Nephron (organoid): Measurements from ENCODE around the gene PTCH1.

Source experiments
- H3K27ac Mint-ChIP-seq, 3 experiments: 2 replicates each; pipeline ENCODE4 v1.8.0; 2020; ENCODE audit warnings: mixed read lengths in 3 of 3, mild to moderate bottlenecking in 2 of 3, moderate library complexity in 1 of 3
- H3K27me3 Mint-ChIP-seq: 2 replicates; pipeline ENCODE4 v1.8.0; 2021; ENCODE audit warnings: low read depth, mild to moderate bottlenecking, moderate library complexity, mixed read lengths
- H3K36me3 Mint-ChIP-seq: 2 replicates; pipeline ENCODE4 v1.8.0; 2020; ENCODE audit warnings: low read depth, mixed read lengths
- H3K4me1 Mint-ChIP-seq: 2 replicates; pipeline ENCODE4 v1.8.0; 2020; ENCODE audit warnings: mixed read lengths
- H3K4me3 Mint-ChIP-seq, 3 experiments: 2 replicates each; pipeline ENCODE4 v1.8.0; 2020; ENCODE audit warnings: mild to moderate bottlenecking in 3 of 3, mixed read lengths in 3 of 3, moderate library complexity in 2 of 3
- H3K9me3 Mint-ChIP-seq: 2 replicates; pipeline ENCODE4 v1.8.0; 2020; ENCODE audit warnings: mixed read lengths
- CTCF ChIP-seq, 3 experiments: fragments of 200-600 bp; sonication (generic); IDR thresholded peaks; one replicate each; pipeline ENCODE4 v1.5.0; 2021; ENCODE audit warnings: antibody characterized with exemption in 3 of 3; ENCODE audit not compliant: unreplicated experiment in 3 of 3

The PTCH1 gene

GRCh38 chr9:95529910-95530309 is 13.1 kb upstream of the PTCH1 start:
- no peak for TF ChIP-seq CTCF (IDR thresholded peaks at IDR 0.05; ENCODE audit: unreplicated experiment in 3 of 3)
- Mint-ChIP-seq H3K36me3 (no peaks in the 10 kb centered on the region), H3K4me1 (no peaks in the 10 kb centered on the region), H3K9me3 (peaks cover 4% of the 10 kb centered on the region), H3K27ac (no peak overlapping the region), H3K27me3 (peaks cover 28% of the 10 kb centered on the region), H3K4me3 (no peak overlapping the region)

GRCh38 chr9:95528908-95529502 is 12.2 kb upstream of the PTCH1 start:
- H3K36me3 Mint-ChIP-seq, result no peaks in the 10 kb centered on the region
- no peak overlapping the region for H3K27ac Mint-ChIP-seq
- peaks cover 21% of the 10 kb centered on the region for H3K27me3 Mint-ChIP-seq
- no peak for TF ChIP-seq CTCF (IDR thresholded peaks at IDR 0.05; ENCODE audit: unreplicated experiment in 3 of 3)
- peaks cover 4% of the 10 kb centered on the region for H3K9me3 Mint-ChIP-seq
- no peaks in the 10 kb centered on the region for H3K4me1 Mint-ChIP-seq
- no peak overlapping the region for H3K4me3 Mint-ChIP-seq

GRCh38 chr9:95522871-95523370 is 6.2 kb upstream of the PTCH1 start:
- Mint-ChIP-seq H3K4me3 (no peak overlapping the region), H3K9me3 (no peaks in the 10 kb centered on the region), H3K27me3 (peaks cover 32% of the 10 kb centered on the region), H3K36me3 (no peaks in the 10 kb centered on the region), H3K27ac (no peak overlapping the region), H3K4me1 (no peaks in the 10 kb centered on the region)
- TF ChIP-seq CTCF (IDR thresholded peaks at IDR 0.05; ENCODE audit: unreplicated experiment in 3 of 3), result no peak

GRCh38 chr9:95521699-95522098 is 4.9 kb upstream of the PTCH1 start:
- Mint-ChIP-seq H3K27ac (no peak overlapping the region), H3K4me3 (no peak overlapping the region), H3K9me3 (no peaks in the 10 kb centered on the region), H3K36me3 (no peaks in the 10 kb centered on the region), H3K27me3 (peaks cover 38% of the 10 kb centered on the region), H3K4me1 (peaks cover 7% of the 10 kb centered on the region)
- no peak for TF ChIP-seq CTCF (IDR thresholded peaks at IDR 0.05; ENCODE audit: unreplicated experiment in 3 of 3)

GRCh38 chr9:95517559-95518425 is 1.0 kb upstream of the PTCH1 start:
- no peaks in the 10 kb centered on the region for H3K9me3 Mint-ChIP-seq
- peak overlapping the region in 2 of 3 experiments; percentile 72 to 92 for H3K27ac Mint-ChIP-seq
- TF ChIP-seq CTCF (IDR thresholded peaks at IDR 0.05; ENCODE audit: unreplicated experiment in 3 of 3), result no peak
- peak overlapping the region; percentile 83 to 98 (median 96) for H3K4me3 Mint-ChIP-seq
- H3K36me3 Mint-ChIP-seq, result no peaks in the 10 kb centered on the region
- H3K4me1 Mint-ChIP-seq, result peaks cover 26% of the 10 kb centered on the region
- peaks cover 61% of the 10 kb centered on the region for H3K27me3 Mint-ChIP-seq
